ENCODE measurements around the gene TTC4. TPM values are rescaled to one million over a fixed set of nuclear protein-coding genes. Genes with fewer than 3 reads are reported as not detected.

Gene TTC4
- total RNA-seq, 1 experiment from 2014 or later: 30.8 TPM

DNA sequence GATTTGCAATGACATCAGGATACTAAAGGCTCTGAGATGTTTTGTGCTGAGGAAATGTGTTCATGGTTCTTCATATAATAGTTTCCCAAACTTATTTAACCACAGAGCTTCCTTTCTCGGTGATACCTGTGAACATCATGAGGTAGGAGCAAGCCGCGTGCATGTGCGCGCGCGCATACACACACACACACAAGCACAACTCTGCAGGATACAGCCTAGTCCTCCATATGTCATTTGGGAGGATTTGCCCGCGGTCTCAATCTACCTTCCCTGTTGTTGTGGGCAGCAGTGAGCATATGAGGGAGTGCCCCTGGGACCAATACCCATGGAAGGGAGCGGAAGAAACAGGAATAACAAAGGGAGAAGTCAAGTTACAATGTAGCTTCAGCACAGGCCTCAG lies 12.2 kb upstream of the TTC4 start:
- Histone ChIP-seq H3K79me2 (ENCODE audit: insufficient read depth, low read length) (no peaks in the 10 kb centered on the region), H4K91ac (ENCODE audit: insufficient read length, low read depth, low read length) (no peak overlapping the region), H3K18ac (ENCODE audit: insufficient read length, low read depth, low read length) (no peak overlapping the region), H2BK5ac (ENCODE audit: insufficient read length, low read length) (no peak overlapping the region), H3T11ph (ENCODE audit: low read length) (no peak overlapping the region), H3K14ac (ENCODE audit: insufficient read depth, low read length) (no peak overlapping the region), H3K4me2 (ENCODE audit: insufficient read depth, insufficient read length, low read length) (no peak overlapping the region), H3K27ac (ENCODE audit: insufficient read length, low read depth, low read length) (no peak overlapping the region), H3K79me1 (ENCODE audit: insufficient read depth, low read depth, low read length, poor library complexity, severe bottlenecking) (no peaks in the 10 kb centered on the region), H3K23me2 (ENCODE audit: insufficient read length, low read depth, low read length, poor library complexity, severe bottlenecking) (no peaks in the 10 kb centered on the region), H3K4ac (ENCODE audit: low read depth, low read length) (no peak overlapping the region), H3K4me1 (ENCODE audit: insufficient read depth, low read length) (no peaks in the 10 kb centered on the region), H2AFZ (ENCODE audit: low read length) (no peak overlapping the region), H4K20me1 (ENCODE audit: control insufficient read depth, insufficient read depth, insufficient read length) (no peaks in the 10 kb centered on the region), H2BK15ac (ENCODE audit: low read depth, low read length) (no peak overlapping the region), H3K56ac (ENCODE audit: insufficient read length, low read depth, low read length) (no peak overlapping the region), H2BK12ac (ENCODE audit: insufficient read length, low read depth, low read length) (no peak overlapping the region), H3K27me3 (ENCODE audit: insufficient read depth, low read length) (no peaks in the 10 kb centered on the region), H3K23ac (ENCODE audit: insufficient read length, low read depth, low read length) (no peak overlapping the region), H4K8ac (replicated peaks; ENCODE audit: insufficient read length, low read depth, low read length) (no peak overlapping the region), H3K9me3 (ENCODE audit: control insufficient read depth, low read depth, low read length) (no peaks in the 10 kb centered on the region), H2AK5ac (ENCODE audit: insufficient read length, low read length) (no peak overlapping the region), H2BK120ac (ENCODE audit: low read depth, low read length, poor library complexity, severe bottlenecking) (no peak overlapping the region), H2BK20ac (ENCODE audit: low read depth, low read length, poor library complexity, severe bottlenecking) (no peak overlapping the region), H4K5ac (ENCODE audit: insufficient read length, low read depth, low read length) (no peak overlapping the region), H3K9ac (ENCODE audit: extremely low read depth, insufficient read length, low read length) (no peak overlapping the region)
- H3K4me1 Mint-ChIP-seq: peaks cover 6 to 7% of the 10 kb centered on the region in 2 experiments
- DNase-seq: peak; percentile 18
- no CpG with 5 or more reads among the region's 10 CpGs for WGBS (ENCODE audit: extremely low coverage, insufficient read length, low lambda C conversion rate)
- no peaks in the 10 kb centered on the region for H3K36me3 Mint-ChIP-seq (ENCODE audit: insufficient read depth in 1 of 3, low read depth in 3 of 3)
- no peak overlapping the region for H3K27ac Mint-ChIP-seq
- TF ChIP-seq, protein P1, sequence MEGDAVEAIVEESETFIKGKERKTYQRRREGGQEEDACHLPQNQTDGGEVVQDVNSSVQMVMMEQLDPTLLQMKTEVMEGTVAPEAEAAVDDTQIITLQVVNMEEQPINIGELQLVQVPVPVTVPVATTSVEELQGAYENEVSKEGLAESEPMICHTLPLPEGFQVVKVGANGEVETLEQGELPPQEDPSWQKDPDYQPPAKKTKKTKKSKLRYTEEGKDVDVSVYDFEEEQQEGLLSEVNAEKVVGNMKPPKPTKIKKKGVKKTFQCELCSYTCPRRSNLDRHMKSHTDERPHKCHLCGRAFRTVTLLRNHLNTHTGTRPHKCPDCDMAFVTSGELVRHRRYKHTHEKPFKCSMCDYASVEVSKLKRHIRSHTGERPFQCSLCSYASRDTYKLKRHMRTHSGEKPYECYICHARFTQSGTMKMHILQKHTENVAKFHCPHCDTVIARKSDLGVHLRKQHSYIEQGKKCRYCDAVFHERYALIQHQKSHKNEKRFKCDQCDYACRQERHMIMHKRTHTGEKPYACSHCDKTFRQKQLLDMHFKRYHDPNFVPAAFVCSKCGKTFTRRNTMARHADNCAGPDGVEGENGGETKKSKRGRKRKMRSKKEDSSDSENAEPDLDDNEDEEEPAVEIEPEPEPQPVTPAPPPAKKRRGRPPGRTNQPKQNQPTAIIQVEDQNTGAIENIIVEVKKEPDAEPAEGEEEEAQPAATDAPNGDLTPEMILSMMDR (conservative IDR thresholded peaks at IDR 0.05): no peak
- H3K27me3 Mint-ChIP-seq (ENCODE audit: low read depth): peaks cover 22% of the 10 kb centered on the region
- no peaks in the 10 kb centered on the region for H3K9me3 Mint-ChIP-seq
- H3K4me3 Mint-ChIP-seq: no peak overlapping the region
